Right atrium auricular region (tissue), 2 donors: ENCODE measurements around the gene UIMC1. TPM values are rescaled to one million over a fixed set of nuclear protein-coding genes. Genes with fewer than 3 reads are reported as not detected.

Experiments used
- DNase-seq: peaks from one replicate; pipeline ENCODE4 v3.0.0-alpha.2; 2019; ENCODE audit warnings: low spot score
- H3K27ac ChIP-seq, 2 donors: fragments of 200-600 bp; sonication (generic); 1 replicate in 1 of 2; 2 replicates in 1 of 2; pipeline ENCODE4 v1.5.1; 2016 to 2019
- H3K27me3 ChIP-seq, 2 donors: fragments of 200-600 bp; sonication (generic); one replicate each; pipeline versions ENCODE4 v1.5.1 to v1.6.0; 2017 to 2019
- H3K36me3 ChIP-seq: fragments of 200-600 bp; sonication (generic); one replicate; pipeline ENCODE4 v1.5.1; 2016
- H3K4me1 ChIP-seq, 2 donors: fragments of 200-600 bp; sonication (generic); one replicate each; pipeline versions ENCODE4 v1.5.1 to v1.6.0; 2017 to 2019
- H3K4me3 ChIP-seq, 2 donors: fragments of 200-600 bp; sonication (generic); 1 replicate in 1 of 2; 2 replicates in 1 of 2; pipeline ENCODE4 v1.5.1; 2017 to 2019; ENCODE audit warnings: mild to moderate bottlenecking in 1 of 2, moderate library complexity in 1 of 2
- H3K9me3 ChIP-seq, 2 donors: fragments of 200-600 bp; sonication (generic); one replicate each; pipeline ENCODE4 v1.5.1; 2019
- total RNA-seq, 2 donors: library from RNA; depleted of rRNA; stranded (reverse); fragments of >200 nt; gene quantifications; one replicate each; pipeline ENCODE4 v1.1.0, GENCODE V29; 2016
- TF ChIP-seq, protein P1 (sequence below), 2 donors: fragments of 200-600 bp; sonication (generic); IDR thresholded peaks; one replicate each; pipeline ENCODE4 v1.5.1; 2019; ENCODE audit warnings: antibody characterized with exemption in 2 of 2

UIMC1 gene
- total RNA-seq, 2 donors from 2014 or later: 18.9 to 27.4 TPM

DNA sequence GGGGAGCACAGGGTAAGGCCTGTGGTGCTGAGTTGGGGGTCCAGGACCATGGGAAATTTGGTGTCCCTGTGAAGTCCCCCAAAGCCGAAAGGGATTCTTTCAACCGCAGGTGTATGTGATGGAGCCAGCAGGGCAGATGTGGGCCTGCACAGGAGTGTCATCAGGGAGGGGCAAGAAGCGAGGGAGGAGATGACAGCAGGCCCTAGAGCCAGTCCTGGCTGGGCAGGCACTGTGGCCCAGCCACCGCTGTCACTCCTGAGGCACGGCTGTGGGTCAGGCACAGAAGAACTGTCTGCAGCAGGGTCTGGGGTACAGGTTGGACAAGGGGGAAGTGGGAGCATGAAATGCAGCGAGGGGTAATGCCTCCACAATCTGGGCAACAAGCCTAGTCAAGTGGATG, 112.3 kb downstream of the UIMC1 start:
- no peak overlapping the region for H3K27ac ChIP-seq
- H3K36me3 ChIP-seq: no peaks in the 10 kb centered on the region
- no peaks in the 10 kb centered on the region for H3K9me3 ChIP-seq
- no peaks in the 10 kb centered on the region for H3K27me3 ChIP-seq
- H3K4me1 ChIP-seq: no peaks in the 10 kb centered on the region
- no peak for DNase-seq
- TF ChIP-seq, protein P1, sequence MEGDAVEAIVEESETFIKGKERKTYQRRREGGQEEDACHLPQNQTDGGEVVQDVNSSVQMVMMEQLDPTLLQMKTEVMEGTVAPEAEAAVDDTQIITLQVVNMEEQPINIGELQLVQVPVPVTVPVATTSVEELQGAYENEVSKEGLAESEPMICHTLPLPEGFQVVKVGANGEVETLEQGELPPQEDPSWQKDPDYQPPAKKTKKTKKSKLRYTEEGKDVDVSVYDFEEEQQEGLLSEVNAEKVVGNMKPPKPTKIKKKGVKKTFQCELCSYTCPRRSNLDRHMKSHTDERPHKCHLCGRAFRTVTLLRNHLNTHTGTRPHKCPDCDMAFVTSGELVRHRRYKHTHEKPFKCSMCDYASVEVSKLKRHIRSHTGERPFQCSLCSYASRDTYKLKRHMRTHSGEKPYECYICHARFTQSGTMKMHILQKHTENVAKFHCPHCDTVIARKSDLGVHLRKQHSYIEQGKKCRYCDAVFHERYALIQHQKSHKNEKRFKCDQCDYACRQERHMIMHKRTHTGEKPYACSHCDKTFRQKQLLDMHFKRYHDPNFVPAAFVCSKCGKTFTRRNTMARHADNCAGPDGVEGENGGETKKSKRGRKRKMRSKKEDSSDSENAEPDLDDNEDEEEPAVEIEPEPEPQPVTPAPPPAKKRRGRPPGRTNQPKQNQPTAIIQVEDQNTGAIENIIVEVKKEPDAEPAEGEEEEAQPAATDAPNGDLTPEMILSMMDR (IDR thresholded peaks at IDR 0.05): no peak
- H3K4me3 ChIP-seq: no peak overlapping the region

DNA sequence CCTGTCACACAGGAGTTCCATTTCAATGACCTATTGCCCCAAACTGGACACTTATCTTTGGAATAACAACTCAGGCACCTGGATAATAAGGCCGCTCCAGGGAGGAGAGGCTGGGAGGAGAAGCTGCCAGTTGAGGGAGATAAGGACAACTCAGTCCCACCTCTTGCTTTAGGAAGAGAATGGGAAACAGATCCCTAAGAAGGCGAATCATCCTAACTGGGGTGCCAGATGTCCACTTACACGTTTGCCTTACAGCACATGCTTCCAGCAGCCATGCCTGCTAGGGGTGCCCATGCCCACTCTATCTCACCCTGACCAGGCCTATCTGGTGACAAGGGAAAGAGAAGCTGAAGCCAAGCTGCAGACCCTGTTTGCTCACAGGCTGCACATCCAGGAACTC, 113.9 kb downstream of the UIMC1 start:
- H3K27ac ChIP-seq: no peak overlapping the region
- H3K27me3 ChIP-seq: no peaks in the 10 kb centered on the region
- TF ChIP-seq, protein P1 (IDR thresholded peaks at IDR 0.05): no peak
- no peaks in the 10 kb centered on the region for H3K4me1 ChIP-seq
- H3K4me3 ChIP-seq: no peak overlapping the region
- no peaks in the 10 kb centered on the region for H3K36me3 ChIP-seq
- no peak for DNase-seq
- H3K9me3 ChIP-seq: no peaks in the 10 kb centered on the region

DNA sequence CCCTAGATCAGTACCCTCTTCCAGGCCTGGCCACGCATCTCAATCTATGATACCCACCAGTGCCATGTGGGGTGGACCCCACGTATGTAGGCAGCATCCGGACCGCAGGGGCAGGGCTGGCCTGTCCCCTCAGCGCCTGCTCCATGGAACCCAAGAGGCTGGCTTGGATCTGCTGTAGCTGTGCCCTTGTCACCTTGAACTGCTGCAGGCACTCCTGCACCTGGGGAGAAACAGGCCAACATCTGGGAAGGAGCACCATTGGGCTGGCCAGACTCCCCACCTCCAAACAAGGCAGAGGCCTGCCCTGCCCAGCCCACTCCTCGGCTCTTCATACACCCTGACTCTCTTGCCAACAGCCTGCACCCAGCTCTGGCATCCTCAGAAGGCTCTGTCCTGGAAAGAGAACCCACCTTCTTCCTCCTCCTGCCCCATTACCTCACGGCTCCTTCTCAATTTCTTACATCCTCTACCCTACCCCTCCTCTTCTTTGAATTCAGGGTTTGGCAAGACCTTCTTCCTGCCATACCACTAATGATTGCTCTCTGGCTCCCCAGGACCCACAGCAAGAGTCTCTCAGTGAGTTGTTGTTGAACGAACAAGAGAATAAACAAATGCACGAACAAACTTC, 115.1 kb downstream of the UIMC1 start:
- H3K9me3 ChIP-seq: no peaks in the 10 kb centered on the region
- H3K4me3 ChIP-seq: no peak overlapping the region
- H3K36me3 ChIP-seq: no peaks in the 10 kb centered on the region
- H3K4me1 ChIP-seq: no peaks in the 10 kb centered on the region
- TF ChIP-seq, protein P1 (IDR thresholded peaks at IDR 0.05): no peak
- no peak for DNase-seq
- H3K27ac ChIP-seq: no peak overlapping the region
- H3K27me3 ChIP-seq: no peaks in the 10 kb centered on the region

DNA sequence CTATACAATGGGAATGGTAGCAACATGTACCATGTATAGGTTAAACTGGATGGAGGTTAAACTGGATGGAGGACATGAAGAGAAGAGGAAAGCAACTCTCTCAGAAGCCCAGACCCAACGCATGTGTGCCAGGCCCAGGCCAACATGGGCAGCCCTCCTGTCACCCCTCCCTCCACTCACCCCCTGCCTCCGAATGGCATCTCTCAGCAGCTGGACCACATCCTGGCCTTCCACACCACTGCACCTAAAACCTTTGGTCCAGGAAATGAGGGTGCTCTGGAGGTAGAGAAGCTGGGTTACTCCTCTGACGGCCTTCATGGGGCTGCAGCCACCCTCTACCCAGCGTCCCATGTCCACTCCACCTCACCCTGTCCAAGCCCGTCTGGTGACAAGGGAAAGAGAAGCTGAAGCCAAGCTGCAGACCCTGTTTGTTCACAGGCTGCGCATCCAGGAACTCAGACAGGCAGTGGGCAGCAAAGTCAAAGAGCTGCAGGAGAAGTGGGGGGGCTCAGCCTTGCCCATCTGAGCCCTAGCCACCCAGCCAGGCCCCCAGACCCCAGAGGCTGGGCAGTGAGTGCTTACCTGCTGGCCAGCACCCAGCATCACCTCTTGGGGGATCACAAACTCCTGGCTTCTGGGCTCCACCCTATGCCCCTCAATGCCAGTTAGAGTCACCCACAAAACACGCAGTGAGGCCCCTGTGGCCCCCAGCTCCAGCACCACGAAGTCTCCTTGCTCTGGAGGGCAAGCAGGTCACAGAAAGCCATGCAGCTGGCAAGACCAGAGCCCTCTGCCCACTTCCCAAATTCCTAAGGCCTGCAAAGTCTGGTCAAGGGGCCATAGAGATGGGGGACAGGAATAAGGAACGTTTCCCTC, 115.9 kb downstream of the UIMC1 start:
- no peak for DNase-seq
- H3K36me3 ChIP-seq: no peaks in the 10 kb centered on the region
- TF ChIP-seq, protein P1 (IDR thresholded peaks at IDR 0.05): no peak

DNA sequence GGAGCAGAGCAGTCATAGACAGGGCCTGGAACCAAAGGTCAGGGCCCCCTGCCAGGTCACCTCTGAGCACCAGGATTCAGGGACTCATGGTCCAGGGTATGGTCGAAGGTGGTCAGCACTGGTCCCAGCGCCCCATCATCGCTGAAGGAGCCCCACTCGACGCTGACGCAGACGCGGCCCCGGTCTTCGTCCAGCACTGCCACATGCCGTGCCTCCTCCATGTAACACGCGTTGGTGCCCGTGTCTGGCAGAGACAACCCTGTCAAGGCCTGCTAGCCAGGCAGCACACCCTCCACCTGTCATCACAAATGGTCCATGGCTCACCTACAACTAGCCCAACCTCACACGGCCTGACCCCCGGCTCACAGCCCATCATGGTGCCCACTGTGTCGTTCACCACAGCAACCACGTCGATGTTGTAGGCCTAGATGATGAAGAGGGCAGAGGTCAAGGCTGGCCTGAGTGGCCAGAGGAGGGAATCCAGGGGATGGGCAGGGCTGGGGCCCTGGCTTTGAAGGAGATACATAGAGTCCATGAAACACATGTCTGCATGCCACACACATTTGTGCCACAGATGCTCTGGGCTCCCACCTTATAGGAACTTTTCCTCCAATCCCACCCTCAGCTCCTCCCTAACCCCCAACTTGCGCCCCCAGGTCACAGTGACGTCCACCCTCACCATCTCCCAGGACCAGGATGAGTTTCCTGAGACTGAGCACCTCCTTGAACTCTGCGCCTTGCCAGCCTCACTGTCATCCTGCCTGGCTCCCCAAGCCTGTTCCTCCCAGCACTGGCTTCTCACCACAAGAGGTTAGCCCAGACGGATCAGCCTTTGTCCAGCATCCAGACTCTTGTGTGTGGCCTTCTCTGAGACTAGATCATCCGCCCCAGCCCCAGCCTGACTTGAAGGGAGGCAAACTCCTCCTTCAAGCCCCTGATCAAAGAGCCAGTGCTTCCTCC, 117.0 kb downstream of the UIMC1 start:
- no peak for DNase-seq
- Histone ChIP-seq H3K9me3 (no peaks in the 10 kb centered on the region), H3K4me1 (no peaks in the 10 kb centered on the region), H3K27me3 (no peaks in the 10 kb centered on the region), H3K27ac (no peak overlapping the region), H3K4me3 (no peak overlapping the region), H3K36me3 (no peaks in the 10 kb centered on the region)
- TF ChIP-seq, protein P1 (IDR thresholded peaks at IDR 0.05): no peak

More for the DNA sequence above, 115.9 kb downstream of the UIMC1 start:
- Histone ChIP-seq H3K9me3 (no peaks in the 10 kb centered on the region), H3K27ac (no peak overlapping the region), H3K27me3 (no peaks in the 10 kb centered on the region), H3K4me3 (no peak overlapping the region), H3K4me1 (no peaks in the 10 kb centered on the region)
